NCI-H2029 treated with DMSO at 0.1 percent for 48 hours (cell line): ENCODE data around the gene PDP2.
A peak's percentile ranks its signal among the peaks of the same experiment; 100 is the strongest.

Experiments used
- DNase-seq: peaks from one replicate; lab custom pipeline; 2025; lab: John Stamatoyannopoulos, UW

The PDP2 gene, protein sequence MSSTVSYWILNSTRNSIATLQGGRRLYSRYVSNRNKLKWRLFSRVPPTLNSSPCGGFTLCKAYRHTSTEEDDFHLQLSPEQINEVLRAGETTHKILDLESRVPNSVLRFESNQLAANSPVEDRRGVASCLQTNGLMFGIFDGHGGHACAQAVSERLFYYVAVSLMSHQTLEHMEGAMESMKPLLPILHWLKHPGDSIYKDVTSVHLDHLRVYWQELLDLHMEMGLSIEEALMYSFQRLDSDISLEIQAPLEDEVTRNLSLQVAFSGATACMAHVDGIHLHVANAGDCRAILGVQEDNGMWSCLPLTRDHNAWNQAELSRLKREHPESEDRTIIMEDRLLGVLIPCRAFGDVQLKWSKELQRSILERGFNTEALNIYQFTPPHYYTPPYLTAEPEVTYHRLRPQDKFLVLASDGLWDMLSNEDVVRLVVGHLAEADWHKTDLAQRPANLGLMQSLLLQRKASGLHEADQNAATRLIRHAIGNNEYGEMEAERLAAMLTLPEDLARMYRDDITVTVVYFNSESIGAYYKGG

DNA sequence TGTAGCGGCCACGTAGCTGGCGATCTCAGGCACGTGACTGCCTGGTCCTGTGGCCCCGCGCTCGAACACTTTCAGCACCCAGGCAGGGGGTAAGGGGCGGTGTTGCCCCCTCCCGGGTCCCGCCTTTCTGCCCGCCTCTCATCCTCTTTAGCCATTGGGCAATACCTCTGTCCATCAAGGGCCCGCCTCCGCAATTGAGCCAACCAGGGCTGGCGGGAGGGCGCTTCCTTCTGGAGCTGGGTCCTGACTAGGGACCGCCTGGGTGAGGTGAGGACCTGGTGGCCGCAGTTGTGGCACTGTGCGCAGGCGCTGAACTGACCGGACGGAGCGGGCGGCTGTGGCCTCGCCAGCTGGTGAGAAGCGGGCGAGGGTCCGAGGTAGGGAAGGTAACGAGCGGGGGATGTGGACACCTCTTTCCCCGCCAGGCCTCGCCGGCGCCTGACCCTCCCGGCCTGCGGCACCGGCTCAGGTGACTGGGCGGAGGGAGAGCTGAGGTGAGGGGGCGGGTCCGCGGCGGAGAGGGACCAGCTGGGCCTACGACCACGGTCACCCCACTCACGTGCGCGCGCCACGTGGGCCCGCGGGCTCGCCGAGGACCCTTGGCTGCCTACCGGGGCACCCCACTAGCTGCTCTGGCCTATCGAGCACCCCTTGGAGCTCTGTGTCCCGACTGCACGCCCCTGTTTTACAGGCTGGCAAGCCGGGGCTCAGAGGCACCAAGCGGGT, at the start of gene PDP2:
TSS of gene PDP2 (plus strand) at position 228 of the 726 bp plus-strand sequence. CDS start 3,770 bp downstream, outside the sequence.
- peak; percentile 50 for DNase-seq

DNA sequence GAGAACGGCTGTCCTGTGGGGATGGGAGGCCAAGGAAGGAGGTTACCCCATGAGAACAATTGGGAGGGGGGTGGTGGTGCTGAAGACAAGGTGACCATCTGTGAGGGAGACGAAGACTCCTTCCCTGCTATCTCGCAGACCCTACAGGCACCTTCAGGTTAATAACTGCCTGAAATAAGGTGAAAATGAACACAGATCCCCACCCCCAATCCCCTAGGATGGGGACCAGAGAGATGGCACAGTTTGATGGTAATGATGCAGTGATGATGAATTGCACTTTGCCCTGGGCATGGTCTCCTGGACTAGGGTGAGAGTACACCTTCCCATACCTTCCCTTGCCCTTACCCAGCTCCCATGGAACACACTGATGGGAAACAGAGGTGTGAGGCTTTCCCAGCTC, 48.1 kb upstream of the PDP2 start:
- no peak for DNase-seq

DNA sequence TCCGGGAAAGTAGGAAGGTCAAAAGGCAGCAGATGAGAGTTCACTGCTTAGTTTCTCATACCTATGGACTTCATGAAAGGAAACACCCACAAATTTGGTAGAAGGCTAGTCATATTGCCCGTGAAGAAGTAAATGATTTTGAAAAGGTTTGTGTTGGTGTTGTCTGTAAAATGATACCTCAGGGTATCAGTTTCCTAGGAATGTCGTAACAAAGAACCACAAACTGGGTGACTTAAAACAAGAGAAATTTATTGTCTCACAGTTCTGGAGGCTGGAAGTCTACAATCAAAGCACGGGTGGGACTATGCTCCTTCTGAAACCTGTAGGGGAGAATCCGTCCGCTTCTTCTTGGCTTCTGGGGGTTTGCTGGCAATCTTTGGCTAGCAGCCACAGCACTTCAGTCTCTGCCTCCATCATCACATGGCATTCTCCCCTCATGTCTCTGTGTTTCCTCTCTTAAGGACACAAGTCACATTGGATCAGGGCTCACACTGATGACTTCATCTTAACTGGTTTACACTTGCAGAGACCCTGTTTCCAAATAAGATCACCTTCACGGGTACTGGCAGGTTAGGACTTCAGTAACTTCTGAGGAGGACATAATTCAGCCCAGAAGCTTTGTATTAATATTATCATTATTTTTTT, 47.5 kb upstream of the PDP2 start:
- peak; percentile 4 for DNase-seq

DNA sequence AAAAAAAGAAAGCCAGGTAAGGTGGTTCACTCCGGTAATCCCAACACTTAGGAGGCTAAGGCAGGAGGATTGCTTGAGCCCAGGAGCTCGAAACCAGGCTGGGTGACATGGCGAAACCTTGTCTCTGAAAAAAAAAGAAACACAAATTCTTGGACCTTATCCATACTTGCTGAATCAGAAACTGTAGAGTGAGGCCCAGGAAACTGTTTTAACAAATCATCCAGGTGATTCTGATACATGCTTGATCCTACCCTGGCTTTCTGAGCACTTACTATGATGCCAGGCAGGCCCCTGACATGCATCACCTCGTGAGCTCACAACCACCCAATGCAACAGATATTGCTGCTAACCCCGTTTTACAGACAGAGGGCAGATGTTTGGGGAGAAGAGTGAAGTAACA, 45.6 kb upstream of the PDP2 start:
- no peak for DNase-seq

DNA sequence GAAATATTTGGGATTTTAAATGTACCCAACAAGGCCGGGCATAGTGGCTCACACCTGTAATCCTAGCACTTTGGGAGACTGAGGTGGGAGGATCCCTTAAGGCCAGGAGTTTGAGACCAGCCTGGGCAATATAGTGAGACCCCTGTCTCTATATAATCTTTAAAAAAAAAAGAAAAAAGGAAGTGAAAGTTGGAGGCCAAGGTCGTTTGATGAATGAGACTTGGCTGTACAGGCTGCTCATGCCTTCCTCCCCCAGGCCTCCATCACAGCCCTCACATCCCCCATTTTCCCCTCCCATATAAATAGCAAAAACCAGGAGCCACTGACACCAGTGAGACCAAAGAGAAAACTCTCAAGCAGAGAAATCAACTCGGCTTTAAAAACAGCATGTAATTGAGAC, 39.4 kb upstream of the PDP2 start:
- no peak for DNase-seq

DNA sequence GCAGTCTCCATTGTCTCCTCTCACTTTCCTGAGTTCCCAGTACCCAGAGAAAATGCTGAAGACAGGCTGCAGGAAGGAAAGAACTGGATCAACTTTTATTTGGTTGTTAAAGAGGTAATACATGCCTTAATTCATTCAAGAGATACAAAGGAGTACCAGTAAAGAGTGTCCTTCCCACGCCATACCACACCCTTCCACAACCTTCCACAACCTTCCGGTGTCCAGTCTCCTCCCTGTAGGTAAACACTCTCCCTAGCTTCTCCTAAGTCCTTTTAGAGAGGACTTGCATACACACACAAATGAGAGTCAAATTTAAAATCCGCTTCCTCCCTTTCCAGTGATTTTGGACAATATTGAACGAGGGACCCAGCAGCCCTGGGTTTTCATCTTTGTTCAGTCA, 38.9 kb upstream of the PDP2 start:
- no peak for DNase-seq

DNA sequence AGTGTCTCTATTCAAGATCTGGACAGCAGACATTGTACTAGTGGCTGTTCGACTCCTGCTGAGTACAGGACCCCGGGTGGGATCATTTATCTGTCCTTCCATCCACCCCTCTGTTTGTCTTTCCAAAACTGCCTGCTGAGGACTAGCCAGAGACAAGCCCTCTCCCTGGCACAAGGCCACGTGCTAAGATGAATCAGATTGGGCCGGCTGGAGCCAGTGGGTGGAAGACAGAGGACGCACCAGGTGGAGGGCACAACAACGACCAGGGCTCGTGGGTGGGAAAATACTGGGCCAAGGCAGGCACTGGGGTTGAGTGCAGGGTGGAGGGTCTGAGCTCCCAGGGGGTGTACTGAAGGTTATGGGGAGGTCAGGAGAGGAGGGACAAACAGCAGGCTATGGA, 37.5 kb upstream of the PDP2 start:
- DNase-seq, result peak; percentile 7

DNA sequence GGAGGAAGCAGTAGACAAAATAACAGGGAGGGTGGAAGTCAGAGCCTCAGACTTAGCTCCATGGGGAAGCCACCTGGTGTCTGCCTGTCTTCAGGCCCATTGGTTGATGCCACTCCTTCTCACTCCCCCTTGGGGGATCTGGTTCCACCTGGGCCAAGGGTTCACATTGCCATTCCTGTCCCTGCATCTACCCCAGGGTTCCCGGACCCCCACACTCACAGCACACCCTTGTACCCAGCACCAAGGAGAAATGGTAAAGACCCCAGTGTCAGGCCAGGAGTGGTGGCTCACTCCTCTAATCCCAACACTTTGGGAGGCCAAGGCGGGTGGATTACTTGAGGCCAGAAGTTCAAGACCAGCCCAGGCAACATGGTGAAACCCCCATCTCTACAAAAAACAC, 37.1 kb upstream of the PDP2 start:
- no peak for DNase-seq

DNA sequence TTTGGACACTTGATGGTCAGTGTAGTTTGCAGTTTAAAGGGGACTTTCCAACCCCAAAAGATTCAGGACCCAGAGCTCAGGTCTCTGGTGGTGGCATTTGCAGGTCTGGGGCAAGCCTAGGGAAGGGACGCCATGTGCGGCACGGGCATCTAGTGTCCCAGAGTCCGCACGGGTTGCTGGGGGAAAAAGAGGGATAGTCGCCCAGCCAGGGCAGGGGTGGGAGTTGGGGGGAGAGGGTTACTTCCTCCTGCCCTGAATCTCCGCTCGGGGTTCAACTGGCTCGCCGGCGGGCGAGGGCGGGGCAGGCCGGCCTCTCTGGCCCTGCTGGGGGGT, 36.3 kb upstream of the PDP2 start:
- no peak for DNase-seq

DNA sequence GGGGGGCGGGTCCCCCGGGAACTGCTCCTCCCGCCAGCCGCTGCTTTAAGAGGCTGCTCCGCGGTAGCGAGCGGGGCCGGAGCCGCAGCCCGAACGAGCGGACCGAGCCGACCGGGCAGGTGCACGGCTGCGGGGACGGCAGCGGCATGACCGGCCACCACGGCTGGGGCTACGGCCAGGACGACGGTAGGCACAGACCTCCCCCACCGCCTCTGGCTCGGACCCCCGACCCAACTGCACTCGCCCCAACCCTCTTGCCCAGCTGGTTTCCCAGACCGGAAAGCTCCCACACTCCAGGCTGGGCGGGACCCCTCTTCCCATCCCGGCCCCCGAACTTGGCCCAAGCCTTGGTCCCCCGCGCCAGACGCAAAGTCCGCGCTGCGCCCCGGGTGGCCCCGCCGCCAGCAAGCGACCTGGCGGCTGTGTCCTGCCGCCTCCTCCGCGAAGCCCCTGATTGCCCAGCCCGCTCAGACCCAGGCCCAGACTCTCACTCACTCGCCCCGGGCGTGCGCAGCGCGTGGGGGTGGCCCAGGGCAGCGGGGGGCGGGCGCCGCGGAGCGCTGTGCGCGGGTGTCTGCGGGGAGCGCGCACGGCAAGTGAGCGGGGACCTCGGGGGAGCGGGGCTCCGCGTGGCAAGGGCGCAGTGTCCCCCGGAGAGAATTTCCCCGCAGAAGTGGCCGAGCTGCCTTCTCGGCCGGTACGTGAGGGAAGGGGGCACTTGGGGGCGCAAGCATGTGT, 35.8 kb upstream of the PDP2 start, which contains the start of gene CA7:
TSS of gene CA7 (plus strand) at position 73 of the 738 bp plus-strand sequence. CDS start at position 147, 74 bp downstream.
- no peak for DNase-seq

DNA sequence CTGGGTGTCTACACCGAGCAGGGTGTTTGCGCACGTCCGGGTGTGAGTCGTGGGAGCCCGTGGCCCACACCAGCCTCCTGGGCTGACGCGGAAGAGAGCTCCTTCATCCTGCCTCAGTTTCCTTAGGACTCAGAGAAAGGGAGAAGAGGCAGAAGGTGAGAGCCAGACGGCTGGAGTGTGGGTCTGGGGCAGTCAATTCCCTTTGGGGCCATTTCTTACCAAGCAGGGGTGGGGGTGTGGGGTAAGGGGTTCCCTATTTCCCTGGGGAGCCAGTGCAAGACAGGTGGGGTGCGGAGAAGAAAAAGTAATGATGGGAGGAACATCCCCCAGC, 35.3 kb upstream of the PDP2 start:
- DNase-seq, result no peak

DNA sequence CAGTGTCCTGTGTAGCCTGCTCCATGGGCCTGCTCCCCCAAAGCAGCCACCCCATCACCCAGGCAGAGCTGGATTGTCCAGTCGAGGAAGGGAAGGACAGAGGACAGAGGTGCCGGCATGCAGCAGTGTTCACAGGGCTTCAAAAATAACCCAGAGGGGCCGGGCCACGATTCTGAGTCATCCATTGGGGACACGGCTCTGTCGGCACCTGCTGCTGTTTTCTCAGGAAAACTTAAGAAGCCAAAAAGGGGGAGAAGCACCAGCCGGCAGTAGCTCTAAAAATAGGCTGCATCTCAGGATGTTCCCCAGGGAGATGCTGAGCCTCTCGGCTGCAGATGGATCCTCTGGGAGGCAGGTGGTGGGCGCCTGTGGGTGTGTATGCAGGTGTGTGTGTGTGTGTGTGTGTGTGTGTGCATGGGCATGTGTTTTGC, 34.5 kb upstream of the PDP2 start:
- no peak for DNase-seq

DNA sequence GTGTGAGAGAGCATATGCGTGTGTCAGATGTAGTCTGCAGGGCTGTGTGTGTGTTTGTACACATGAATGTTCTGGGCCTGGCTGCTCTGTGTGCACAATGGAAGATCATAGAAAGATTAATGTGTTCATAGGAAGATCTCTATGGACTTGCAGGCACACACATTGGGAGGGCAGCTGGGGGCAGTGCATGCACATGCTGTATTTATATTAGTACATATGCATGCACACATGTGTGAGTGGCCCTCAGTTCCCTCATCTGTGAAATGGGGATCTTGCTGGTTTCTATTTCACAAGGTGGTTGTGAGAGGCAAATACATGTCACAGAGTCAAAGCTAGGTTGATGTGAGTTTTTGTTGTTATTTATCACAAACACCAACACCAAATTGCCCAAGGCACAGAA, 34.0 kb upstream of the PDP2 start:
- no peak for DNase-seq

DNA sequence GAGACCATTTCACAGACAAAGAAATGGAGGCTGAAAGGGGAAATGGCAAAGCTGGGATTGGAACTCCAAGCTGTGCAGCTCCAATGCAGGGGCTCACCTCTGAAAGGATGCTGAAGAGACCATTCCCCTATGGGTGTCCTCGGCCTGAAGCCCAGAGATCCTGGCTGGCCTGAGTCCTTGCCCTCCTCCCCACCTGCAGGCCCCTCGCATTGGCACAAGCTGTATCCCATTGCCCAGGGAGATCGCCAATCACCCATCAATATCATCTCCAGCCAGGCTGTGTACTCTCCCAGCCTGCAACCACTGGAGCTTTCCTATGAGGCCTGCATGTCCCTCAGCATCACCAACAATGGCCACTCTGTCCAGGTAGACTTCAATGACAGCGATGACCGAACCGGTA, 33.5 kb upstream of the PDP2 start:
- no peak for DNase-seq

DNA sequence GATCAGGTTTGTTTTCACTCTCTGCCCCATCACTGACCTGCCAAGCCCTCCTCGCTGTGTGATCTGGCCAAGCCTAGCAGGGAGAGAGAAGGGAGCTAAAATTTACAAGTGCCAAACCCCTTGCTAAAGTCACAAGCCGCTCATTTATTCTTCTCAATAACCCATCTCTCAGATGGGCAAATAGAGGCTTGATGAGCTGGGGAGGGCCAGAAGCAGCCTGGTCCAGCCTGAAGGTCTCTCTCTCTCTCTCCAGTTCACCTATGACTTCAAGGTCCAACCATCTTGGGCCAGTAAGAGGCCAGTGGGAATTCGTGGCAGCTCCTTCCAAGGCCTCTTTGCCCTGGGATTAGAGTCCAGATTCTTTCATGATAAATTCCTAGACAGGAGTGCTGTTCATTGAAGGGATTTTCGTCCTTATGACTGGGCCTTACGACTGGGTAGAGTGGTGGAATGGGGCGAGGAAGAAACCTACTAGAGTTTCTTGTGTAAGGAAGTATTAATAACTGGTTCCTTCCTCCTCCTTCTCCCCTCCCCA, 32.7 kb upstream of the PDP2 start:
- DNase-seq, result no peak

DNA sequence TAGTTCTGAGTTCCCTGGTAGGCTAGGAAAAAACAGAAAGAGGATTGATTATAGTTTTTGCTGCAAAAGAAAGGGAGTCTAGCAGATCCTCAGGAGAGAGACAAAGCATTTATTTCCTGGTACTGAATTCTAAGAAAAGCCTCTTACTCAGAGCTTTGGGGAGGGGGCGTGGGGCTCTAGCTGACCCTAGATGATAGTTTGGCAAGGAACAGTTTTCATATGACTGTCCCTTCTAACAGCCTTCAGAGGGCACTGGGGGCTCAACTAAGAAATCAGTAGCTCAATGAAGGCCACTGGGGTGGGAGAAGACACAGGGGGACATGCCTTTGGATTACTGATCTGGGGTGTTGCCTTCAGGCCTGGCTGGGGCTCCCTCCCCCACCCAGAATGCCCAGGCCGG, 32.1 kb upstream of the PDP2 start:
- DNase-seq, result no peak

DNA sequence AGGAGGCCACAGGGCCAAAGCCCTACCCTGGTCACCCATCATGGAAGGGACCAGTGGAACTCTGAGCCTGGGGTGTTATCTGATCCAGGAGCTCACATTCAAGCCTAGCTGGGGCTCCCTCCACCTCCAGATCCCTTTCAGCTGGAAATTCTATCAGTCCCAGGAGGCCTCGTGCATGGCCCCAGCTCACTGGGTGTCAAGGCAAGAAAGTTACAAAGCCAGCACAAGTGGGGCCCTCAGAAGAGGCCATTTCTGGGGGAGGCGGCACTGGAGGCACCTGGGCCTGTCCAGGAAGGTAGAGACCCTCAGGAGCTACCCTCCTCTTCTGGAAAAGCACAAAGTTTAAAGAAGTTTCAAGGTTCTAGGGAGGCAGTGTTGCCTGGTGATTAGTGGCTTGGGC, 31.3 kb upstream of the PDP2 start:
- no peak for DNase-seq

DNA sequence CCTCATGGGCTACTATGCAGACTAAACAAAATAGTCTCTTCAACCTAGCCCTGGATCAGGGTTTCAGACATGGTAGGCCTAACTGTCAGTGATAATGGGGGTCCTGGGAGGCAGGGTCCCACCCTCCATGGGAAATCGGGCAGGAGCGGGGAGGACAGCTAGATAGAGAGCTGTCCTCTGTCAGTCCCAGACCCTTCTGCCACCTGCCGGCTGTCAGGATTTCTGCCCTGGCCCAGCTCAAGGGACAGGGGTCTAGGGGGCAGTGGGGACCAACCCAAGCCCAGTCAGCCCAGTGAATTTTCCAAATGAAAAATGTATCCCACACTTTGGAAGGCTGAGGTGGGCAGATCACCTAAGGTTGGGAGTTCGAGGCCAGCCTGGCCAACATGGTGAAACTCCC, 30.8 kb upstream of the PDP2 start:
- DNase-seq, result no peak

DNA sequence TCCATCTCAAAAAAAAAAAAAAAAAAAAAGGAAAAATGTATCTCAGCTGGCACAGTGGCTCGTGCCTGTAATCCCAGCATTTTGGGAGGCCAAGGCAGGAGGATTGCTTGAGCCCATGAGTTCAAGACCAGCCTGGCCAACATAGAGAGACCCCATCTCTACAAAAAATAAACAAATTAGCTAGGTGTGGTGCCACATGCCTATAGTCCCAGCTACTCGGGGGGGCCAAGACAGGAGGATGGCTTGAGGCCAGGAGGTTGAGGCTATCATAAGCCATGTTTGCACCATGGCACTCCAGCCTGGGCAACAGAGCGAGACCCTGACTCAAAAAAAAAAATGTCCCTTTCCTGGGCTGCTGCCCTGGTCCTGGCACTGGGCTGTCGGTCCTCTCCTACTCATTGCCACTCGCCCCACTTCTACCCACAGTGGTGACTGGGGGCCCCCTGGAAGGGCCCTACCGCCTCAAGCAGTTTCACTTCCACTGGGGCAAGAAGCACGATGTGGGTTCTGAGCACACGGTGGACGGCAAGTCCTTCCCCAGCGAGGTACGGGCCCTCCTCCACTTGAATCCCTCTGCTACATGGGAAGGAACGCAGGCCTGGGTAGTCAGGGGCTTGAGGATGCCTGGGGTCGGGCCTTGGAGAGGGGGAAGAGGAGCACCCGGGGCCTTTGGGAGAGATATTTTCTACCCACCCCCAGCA, 30.1 kb upstream of the PDP2 start:
- no peak for DNase-seq

DNA sequence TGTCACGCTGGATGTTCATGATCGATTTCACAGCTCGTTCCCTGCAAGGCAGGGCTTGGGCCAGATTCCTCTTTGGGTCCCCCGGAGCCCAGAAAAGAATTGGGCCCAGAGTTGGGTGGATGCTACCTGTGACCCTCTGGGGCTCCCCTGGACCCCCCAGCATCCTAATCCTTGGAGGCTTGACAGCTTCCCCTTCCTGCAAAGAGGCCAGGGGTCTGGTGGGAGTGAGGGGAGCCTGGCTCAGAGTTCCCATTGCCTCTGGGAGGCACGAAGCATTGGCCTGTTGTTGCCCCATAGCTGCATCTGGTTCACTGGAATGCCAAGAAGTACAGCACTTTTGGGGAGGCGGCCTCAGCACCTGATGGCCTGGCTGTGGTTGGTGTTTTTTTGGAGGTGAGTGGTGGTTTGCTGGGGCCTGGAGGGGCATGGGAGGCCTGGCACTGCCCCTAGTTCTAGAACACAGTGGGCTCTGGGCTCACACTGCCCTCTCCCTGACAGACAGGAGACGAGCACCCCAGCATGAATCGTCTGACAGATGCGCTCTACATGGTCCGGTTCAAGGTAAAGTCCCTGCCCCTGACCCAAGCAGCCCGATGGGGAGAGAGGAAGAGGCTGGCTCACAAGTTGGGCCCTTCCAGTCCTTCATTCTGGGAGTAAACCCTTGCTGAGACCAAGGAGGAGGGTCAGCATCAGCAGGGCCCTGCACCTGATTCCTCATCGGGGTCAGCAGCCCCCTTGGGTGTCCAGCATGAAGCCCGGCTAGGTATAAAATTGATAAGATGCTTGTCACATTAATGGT, 28.9 kb upstream of the PDP2 start:
- no peak for DNase-seq
